Neural cell (in vitro differentiated cells): ENCODE data around the gene THUMPD3.

Experiments used
- EZH2 ChIP-seq: fragments of 200-600, 300-800 bp; shearing (Covaris generic), sonication (generic); IDR thresholded peaks from 2 replicates; pipeline ENCODE4 v1.6.1; 2014; ENCODE audit warnings: antibody characterized with exemption, low read length, borderline replicate concordance, mild to moderate bottlenecking; ENCODE audit not compliant: insufficient read depth, poor library complexity, severe bottlenecking
- MXI1 ChIP-seq: fragments of 450-650 bp; conservative IDR thresholded peaks from 2 replicates; pipeline ENCODE4 v1.6.1; 2014; ENCODE audit warnings: antibody characterized with exemption, mild to moderate bottlenecking; ENCODE audit not compliant: poor library complexity, severe bottlenecking
- POLR2AphosphoS5 ChIP-seq: IDR thresholded peaks from 2 replicates; pipeline ENCODE4 v1.6.1; 2012
- RAD21 ChIP-seq: fragments of 450-650 bp; conservative IDR thresholded peaks from 2 replicates; pipeline ENCODE4 v1.6.1; 2014; ENCODE audit warnings: antibody characterized with exemption, mild to moderate bottlenecking, moderate library complexity
- TAF1 ChIP-seq: IDR thresholded peaks from 2 replicates; pipeline ENCODE4 v1.6.1; 2012; ENCODE audit warnings: low read depth
- TF ChIP-seq, protein P1 (sequence below): fragments of 450-650 bp; IDR thresholded peaks from 2 replicates; pipeline ENCODE4 v1.5.1; 2014; ENCODE audit warnings: antibody characterized with exemption, mild to moderate bottlenecking, moderate library complexity; ENCODE audit not compliant: poor library complexity, severe bottlenecking

- no peak for TF ChIP-seq MXI1
- no peak for TF ChIP-seq TAF1
- no peak for TF ChIP-seq RAD21
- no peak for TF ChIP-seq POLR2AphosphoS5
- TF ChIP-seq, protein P1, sequence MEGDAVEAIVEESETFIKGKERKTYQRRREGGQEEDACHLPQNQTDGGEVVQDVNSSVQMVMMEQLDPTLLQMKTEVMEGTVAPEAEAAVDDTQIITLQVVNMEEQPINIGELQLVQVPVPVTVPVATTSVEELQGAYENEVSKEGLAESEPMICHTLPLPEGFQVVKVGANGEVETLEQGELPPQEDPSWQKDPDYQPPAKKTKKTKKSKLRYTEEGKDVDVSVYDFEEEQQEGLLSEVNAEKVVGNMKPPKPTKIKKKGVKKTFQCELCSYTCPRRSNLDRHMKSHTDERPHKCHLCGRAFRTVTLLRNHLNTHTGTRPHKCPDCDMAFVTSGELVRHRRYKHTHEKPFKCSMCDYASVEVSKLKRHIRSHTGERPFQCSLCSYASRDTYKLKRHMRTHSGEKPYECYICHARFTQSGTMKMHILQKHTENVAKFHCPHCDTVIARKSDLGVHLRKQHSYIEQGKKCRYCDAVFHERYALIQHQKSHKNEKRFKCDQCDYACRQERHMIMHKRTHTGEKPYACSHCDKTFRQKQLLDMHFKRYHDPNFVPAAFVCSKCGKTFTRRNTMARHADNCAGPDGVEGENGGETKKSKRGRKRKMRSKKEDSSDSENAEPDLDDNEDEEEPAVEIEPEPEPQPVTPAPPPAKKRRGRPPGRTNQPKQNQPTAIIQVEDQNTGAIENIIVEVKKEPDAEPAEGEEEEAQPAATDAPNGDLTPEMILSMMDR, result no peak
- no peak for TF ChIP-seq EZH2
These were observed 29.2 kb downstream of the THUMPD3 start for GRCh38 chr3:9392041-9392440.
